Stimulated activated CD4-positive, alpha-beta T cell treated with anti-CD3 and anti-CD28 coated beads, Interleukin-15, amount 100 ng/mL, for 1 hour (primary cell): ENCODE measurements around the gene PITPNC1.
"Not testable (repeated sequence)": the region's sequence is repeated elsewhere in the genome, so short reads cannot be mapped to it uniquely, and the experiment has no call there.

Experiments used
- DNase-seq, 2 donors: peaks; one replicate each; pipeline ENCODE4 v3.0.0-alpha.2; 2020; ENCODE audit warnings: low read depth in 1 of 2, low spot score in 1 of 2

PITPNC1 gene

DNA sequence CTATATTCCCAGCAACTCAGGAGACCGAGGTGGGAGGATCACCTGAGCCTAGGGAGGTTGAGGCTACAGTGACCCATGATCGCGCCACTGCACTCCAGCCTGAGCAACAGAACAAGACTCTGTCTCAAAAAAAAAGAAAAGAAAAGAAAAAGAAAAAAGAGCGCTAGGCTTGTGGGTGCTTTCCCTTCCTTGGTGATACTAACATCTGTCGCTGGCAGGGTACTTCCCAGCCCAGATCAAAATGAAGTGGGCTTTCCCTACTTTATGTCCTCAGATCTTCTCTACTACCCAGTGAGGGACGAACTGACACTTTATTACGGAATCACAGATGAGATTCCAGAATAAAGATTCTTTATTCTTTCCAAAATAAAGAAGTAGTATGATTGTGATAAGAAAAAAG, 236.9 kb downstream of the PITPNC1 start:
- DNase-seq = no peak

DNA sequence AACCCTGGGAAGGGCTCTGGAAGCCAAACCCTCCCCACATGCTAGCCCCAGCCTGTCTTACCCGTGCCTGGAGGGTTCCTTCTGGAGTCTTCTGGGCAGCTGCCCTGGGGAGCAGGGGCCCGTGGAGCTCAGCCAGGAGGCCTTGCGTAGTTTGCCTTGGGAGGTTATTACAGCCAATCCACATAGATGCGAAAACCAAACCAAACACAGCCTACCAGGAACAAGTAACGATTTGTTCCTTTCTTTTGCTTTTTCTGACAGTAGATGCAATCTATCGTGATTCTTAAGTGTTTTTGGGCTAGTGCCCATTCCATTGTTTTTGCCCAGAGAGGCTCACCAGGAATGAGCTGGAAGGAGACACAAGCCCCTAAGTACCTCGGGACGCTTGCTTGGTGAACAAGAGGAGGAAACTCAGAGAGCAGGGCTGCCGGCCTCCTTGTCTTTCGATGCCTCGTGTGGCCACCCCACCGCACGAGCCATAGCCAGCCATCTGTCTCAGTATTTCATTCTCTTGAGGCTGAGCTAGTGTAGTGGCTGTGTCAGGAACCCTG, 238.0 kb downstream of the PITPNC1 start:
- no peak for DNase-seq

DNA sequence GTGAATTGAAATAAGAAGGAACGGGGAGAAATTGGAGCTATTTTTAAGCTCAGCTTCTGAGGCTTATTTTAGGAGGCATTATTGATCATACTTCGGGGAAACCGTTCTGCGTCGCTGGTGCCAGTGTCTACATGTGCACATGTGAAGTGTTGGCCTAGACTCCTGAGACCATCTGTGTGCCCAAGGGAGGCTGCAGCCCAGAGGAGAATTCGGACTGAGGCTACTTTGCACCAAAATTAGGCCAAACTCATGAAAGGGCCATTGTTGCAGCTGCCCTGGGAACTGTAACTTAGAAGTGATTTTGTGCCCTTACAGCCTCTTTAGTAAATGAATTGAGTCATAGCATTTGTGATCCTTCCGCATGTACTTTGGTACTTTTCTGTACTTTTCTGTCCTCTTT, 238.7 kb downstream of the PITPNC1 start:
- no peak for DNase-seq

DNA sequence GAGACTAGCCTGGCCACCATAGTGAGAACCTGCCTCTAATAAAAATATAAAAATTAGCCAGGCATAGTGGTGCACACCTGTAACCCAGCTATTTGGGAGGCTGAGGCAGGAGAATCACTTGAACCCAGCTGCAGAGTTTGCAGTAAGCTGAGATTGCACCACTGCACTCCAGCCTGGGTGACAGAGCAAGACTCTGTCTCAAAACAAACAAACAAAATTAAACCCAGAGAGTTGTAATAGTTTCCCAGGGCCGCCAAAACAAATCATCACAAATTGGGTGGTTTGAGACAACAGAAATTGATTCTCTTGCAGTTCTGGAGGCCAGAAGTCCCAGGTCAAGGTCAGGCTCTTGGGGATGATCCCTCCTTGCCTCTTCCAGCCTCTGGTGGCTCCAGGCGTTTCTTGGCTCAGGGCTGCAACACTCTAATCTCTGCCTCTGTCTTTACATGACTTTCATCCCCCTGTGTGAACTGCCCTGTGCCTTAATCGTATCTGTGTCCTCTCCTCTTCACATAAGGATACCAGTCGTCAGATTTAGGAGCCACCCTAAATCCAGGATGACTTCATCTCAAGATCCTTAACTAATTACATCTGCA, 240.3 kb downstream of the PITPNC1 start:
- no peak for DNase-seq

DNA sequence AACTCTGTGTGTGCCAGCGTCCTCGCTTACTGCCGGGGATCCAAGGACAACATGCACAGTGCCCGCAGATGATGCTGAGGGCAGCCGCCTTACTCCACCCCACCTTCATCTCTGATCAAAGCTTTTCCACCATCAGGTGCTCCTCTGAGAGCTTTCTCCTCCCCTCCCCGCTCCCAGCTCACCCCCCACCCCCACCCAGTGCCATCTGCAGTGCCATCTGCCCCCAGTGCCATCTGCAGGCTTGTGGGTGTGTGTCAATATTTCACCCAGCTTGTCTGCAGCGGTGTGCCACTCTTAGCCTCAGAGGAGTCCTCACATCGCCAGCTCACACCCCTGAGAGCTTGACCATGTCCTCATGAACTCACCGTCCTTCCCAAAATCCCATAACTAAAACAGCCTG, 242.5 kb downstream of the PITPNC1 start:
- no peak for DNase-seq

DNA sequence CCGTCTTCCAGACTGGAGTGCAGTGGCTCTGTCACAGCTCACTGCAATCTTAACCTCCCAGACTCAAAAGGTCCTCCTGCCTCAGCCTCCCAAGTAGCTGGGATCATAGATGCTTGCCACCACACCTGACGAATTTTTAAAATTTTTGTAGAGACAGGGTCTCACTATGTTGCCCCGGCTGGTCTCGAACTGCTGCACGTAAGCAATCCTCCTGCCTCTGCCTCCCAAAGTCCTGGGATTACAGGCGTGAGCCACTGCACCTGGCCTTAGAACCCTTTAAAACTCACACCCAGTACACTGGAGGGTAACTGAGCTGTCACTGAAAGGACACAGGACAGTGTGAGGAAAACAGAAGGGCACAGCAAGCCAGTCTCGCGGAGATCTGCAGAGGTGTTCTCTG, 243.0 kb downstream of the PITPNC1 start:
- DNase-seq = no peak

DNA sequence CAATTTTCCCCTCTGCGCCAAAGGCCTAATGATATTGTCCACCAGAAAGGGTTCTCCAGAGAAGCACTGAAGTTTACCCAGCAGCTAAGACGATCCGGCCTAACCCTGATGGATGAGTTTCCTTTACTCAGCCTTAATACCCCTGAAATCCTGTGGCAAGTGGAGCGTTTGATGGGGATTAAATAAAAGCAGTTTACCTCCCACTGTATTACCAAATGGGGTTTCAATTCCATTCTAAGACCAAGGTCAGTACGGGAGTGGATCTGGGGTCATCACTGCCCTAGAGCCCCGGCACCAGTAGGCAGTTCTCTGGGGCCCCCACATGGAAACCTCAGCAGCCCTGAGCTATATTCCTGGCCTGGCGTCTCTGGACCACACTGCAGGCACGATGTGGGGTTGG, 243.6 kb downstream of the PITPNC1 start:
- no peak for DNase-seq

DNA sequence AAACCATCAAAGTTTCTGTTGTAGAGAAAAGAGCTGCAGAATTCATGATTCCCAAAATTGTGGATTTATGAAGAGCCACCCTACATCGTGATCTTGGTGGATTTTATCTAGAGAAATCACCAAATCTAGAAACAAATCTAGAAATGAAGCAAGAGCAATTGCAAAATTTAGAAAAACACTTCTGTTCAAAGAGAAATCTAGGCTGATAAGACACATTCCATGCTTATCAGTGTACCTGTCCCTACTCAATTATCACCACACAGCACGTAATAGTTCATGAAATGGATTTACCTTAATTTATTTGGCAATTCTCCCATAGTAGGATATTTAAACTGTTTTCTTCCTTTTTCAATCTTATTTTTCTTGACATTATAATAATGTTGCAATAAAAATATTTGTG, 246.7 kb downstream of the PITPNC1 start:
- no peak for DNase-seq

DNA sequence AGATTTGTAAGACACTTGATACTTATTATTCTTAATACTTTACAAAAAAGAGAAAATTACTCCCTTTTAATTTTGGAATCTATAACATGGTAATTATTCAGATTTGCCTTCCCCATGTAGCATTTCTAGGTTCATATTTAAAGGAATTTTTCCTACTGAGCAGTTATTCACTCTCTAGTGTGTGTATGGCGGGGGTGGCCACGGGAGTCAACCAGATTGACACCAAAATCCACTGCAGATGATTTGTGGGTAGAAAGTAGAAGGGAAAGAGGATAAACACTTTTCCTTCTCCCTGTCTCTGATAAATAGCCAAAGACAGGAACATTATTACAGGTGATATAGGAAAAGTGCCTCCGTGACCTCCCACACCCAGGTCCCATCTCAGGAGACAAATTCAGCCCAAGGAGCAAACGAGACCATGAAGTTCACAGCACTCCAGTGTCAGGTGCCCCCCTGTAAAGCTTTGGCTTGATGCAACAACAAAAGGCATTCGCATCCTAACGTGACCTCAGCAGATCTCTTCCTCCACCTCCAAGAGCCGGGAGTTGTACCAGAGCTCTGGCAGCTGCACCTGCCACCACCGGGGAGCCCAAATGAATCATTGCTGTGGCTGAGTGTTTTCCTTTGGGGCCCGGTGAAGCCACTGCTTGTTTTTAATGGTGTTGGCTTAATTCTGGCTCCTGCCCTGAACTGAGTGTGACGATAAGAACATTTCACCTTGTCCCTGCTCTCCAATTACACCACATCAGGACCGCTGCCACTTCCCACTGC, 248.0 kb downstream of the PITPNC1 start:
- no peak for DNase-seq

DNA sequence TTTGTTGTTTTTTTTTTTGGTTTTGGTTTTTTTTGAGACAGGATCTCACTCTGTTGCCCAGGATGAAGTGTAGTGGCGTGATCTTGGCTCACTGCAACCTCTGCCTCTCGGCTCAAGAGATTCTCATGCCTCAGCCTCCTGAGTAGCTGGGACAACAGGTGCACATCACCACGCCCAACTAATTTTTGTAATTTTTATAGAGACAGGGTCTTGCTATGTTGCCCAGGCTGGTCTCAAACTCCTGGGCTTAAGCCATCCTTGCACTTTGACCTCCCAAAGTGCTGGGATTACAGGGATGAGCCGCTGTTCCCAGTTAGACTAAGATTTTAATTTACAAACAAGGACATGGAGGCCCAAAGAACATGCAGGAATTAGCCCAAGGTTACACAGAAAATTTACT, 248.9 kb downstream of the PITPNC1 start:
- DNase-seq = no peak

DNA sequence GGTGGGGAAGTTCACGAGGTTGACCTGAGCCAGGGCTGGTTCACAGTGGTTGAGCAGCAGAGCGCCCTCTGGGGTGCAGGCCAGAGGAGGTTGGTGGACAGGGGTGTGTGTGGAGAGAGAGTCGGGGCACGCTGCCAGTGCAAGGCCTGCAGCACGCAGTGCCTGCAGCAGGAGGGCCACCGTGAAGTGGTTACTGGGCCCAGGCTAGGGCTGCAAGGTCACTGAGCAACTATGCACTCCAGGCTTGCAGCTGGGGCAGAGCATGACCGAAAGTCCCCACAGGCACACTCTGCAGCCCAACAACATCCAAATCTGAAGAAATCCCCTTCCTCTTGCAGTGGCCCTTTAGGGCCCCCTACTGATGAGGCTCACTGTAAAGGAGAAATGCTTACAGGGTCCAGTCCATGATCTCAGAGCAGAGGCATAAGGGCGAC, 251.5 kb downstream of the PITPNC1 start:
- DNase-seq = no peak

DNA sequence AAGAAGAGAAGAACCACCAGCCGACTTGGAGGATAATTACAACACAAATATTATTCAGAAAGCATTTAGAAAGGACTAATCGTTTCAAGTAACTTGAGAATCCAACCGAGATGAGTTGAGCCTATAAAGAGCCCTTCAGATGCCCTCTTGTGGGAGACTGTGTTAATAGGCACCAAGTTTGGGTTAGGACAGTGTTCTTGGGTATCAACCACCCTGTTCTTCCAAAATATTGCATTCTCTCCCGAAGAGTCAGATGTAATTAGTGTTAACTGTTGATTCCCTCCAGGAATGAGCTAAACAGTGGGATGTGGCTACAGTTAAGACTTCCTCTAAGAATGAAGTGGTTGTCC, 252.9 kb downstream of the PITPNC1 start:
- DNase-seq = no peak

DNA sequence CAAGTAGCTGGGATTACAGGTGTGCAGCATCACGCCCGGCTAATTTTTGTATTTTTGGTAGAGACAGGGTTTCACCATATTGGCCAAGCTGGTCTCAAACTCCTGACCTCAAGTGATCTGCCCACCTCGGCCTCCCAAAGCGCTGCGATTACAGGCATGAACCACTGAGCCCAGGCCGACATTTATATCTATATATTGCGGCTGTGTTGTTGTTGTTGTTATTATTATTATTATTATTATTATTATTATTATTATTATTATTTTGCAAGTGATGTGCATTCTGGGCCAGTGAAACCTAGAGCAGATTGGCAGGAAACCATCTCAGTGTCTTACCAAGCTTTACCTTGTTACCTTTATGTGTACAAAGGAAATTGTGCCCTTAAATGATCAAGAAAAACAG, 253.8 kb downstream of the PITPNC1 start:
- not testable (repeated sequence) for DNase-seq

DNA sequence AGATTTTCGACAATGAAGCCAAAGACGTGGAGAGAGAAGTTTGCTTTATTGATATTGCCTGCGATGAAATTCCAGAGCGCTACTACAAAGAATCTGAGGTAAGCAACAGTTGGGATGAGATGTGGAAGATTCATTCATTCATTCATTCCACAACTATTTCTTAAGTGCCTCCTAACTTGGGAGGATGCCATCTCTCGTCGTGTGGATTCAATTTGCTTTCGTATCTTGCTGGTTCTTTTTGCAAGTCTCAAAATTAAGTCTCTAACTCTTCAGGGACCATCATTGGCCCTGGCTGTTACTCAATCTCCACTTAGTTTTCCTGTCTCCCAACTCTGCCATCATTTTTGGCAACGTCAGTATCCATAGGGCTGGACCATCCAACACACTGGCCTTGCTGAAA, 255.1 kb downstream of the PITPNC1 start:
- no peak for DNase-seq

DNA sequence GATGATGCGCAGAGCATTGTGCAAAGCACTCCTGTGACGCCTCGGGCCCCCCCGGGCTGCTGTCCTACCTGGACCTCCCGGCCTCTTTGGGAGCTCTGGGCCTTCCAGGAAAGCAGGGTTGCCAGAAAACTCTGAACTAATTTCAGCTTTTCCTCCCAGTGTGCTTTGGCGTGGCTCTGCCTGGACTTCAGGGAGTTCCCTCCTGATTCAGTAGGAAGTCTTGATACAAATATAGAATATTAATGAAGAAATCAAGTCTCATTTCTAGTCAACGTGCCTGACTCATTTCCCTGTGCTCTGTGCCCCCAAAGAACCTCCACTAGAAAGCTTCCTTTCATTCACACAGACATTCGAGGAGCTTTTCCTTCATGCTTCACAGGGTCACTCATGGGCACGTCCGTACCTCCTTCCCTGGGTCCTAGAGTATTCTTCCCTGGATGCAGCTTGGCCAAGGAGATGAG, 256.7 kb downstream of the PITPNC1 start:
- no peak for DNase-seq

DNA sequence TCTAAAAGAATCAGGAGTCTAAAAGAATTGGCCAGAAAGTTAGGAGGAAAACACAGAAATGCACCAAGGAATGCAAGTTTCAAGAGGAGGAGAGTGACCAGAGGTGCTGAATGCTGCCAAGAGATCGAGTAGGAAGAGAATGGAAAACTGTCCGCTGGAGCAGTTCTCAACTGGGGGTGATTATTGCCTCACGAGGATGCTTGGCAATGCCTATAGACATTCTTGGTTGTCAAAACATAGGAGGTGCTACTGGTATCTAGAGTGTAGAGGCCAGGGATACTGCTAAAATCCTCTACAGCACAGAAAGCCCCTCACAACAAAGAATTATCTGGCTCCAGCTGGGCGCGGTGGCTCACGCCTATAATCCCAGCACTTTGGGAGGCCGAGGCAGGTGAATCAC, 258.6 kb downstream of the PITPNC1 start:
- DNase-seq = no peak

DNA sequence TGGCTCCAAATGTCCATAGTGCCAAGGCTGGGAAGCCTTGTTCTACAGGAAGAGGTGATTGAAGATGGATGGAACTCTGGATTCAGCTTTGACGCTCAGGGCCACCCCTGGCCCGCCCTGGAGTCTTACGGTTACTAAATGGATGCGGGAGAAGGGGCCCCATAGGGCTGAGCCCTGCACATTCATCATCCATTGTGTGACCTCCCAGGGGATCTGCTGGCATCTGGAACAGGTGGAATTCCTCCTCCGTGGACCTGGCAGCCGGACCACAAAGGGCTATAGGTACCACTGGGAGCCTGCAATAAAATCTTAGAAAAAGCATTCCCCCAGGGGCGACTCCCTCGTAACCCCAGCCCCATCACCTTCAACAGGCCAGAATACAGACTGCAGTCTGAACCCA, 259.2 kb downstream of the PITPNC1 start:
- DNase-seq = no peak

DNA sequence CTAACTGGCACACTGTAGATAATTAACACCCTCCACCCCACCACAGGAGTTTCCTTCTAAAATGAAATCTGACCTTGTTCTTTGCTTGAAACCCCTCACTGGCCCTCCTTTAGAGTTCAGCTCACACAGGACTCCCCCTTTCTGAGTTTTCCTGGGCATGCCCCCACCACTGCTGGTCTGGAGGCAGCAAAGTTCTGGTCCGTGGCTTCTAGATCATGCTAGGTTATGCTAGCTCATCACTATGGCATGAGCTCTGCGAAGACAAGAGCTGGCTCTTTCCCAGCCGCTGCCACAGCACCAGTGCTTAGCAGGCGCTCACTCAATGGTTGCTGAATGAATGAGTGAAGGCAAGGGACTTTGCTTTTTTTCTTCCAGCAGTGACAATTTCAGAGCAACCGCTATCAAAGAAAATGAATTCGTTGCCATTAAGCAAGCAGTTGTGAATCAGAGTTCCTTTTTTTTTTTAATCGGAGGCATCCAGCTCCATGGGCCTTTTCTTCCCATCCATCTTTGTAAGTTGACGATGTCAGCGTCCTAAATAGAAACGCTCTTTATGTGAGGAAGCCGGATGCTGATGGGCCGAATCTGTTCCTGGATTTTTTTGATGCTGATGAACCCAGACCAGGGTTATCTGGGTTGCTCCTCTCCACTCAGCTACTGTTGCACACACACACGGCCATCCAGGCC, 259.9 kb downstream of the PITPNC1 start:
- DNase-seq = no peak

DNA sequence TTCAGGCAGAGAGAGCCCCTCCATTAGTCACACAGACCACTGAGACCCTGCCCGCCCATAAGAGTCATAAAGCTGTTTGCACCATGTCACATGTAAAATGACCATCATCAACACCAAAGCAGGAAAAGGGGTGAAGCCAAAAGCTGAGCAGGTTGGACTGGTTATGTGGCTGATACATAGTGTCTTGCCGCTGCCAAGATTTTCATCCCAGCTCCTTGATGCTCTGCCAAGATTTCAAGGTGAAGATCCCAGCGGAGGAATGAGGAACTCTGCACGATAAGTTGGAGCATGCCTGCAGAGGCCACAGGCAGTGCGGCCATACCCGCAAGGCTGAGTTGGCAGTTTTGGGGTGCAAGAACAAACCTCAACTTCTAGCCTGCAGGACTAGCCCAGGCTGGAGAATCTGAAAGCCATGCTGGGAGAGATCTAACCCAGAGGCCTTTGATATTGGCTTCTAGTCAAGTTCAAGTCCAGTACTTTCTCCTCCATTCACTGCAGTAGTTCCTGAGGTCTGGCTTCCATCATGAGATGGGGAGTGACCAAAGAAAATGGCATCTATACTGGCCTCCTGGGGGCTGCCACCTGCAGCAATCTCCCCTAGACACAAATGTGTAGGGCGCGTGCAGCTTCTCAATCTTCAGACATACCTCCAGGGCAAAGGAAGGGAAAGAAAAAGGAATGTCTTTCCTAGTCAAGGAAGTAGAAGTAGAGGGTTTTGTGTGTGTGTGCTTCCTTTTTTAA, 261.0 kb downstream of the PITPNC1 start:
- DNase-seq = no peak

DNA sequence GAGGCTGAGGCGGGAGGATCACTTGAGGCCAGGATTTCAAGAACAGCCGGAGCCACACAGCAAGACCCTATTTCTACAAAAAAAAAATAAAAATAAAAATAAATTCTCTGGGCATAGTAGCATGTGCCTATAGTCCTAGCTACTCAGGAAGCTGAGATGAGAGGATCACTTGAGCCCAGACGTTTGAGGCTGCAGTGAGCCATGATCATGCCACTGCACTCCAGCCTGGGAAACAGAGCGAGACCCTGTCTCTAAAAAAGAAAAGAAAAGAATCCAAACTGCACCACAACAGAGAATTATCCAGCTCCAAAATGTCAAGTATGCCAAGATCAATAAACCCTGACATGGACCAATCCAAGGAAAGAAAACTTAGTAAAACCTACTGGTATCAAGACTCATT, 261.8 kb downstream of the PITPNC1 start:
- DNase-seq = no peak

DNA sequence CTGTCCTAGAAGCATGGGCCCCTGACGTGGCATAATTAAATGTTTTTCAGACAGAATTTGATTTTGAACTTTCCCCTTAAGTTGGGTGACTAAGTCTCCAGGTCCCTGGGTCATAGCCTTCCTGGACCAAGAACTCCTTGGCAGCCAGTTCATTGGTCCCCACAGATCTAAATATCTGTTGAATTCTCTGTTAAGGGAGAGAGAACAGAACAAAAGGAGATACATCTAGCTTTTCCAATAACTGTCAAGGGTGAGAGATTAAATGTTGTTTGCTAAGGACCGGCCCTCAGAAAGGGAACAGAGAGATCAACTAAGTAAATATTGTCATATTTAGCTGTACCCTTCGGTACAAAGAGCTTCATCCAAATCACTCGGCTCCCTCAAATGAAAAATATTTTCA, 262.5 kb downstream of the PITPNC1 start:
- DNase-seq = no peak
